Keratinocyte (primary cell): Measurements from ENCODE around the gene HOXA7. TPM values are rescaled to one million over a fixed set of nuclear protein-coding genes. Genes with fewer than 3 reads are reported as not detected.

Source experiments
- DNase-seq: peaks from one replicate; pipeline ENCODE4 v3.0.0-alpha.2; 2011; ENCODE audit warnings: low read depth, missing footprints, low spot score
- FAIRE-seq: peaks from 2 replicates; lab custom pipeline; 2011; peaks lifted over from hg19 to GRCh38; lab: Jason Lieb, UNC
- H2AFZ ChIP-seq: 2 replicates; pipeline ENCODE4 v1.6.0; 2012; ENCODE audit warnings: low read length, control low read depth, inconsistent platforms; ENCODE audit not compliant: control insufficient read depth
- H3K27ac ChIP-seq: 2 replicates; pipeline ENCODE4 v1.5.1; 2011; ENCODE audit warnings: low read length; ENCODE audit not compliant: control insufficient read depth, insufficient read depth
- H3K27me3 ChIP-seq: 3 replicates; pipeline ENCODE4 v1.6.0; 2011; ENCODE audit warnings: low read length; ENCODE audit not compliant: control insufficient read depth, insufficient read depth; ENCODE audit errors: extremely low read depth
- H3K36me3 ChIP-seq, 2 experiments: 2 replicates in 1 of 2; 3 replicates in 1 of 2; pipeline ENCODE4 v1.5.1; 2011; ENCODE audit warnings: low read length in 2 of 2, mild to moderate bottlenecking in 1 of 2; ENCODE audit not compliant: control insufficient read depth in 2 of 2, insufficient read depth in 2 of 2; ENCODE audit errors: extremely low read depth in 1 of 2
- H3K4me1 ChIP-seq: 3 replicates; pipeline ENCODE4 v1.5.1; 2011; ENCODE audit warnings: low read length; ENCODE audit not compliant: control insufficient read depth, insufficient read depth; ENCODE audit errors: extremely low read depth
- H3K4me2 ChIP-seq: 3 replicates; pipeline ENCODE4 v1.6.0; 2011; ENCODE audit warnings: low read depth, low read length; ENCODE audit not compliant: control insufficient read depth, insufficient read depth; ENCODE audit errors: extremely low read depth
- H3K4me3 ChIP-seq, 3 experiments: fragments of 200-600 bp in 1 of 3; sonication (generic) in 1 of 3; 2 replicates in 2 of 3; 3 replicates in 1 of 3; pipeline ENCODE4 v1.5.1; 2011 to 2016; ENCODE audit warnings: low read length in 3 of 3, mild to moderate bottlenecking in 3 of 3, control low read depth in 2 of 3, inconsistent platforms in 1 of 3, low read depth in 1 of 3, mixed read lengths in 1 of 3, mixed run types in 1 of 3, moderate library complexity in 1 of 3; ENCODE audit not compliant: control insufficient read depth in 2 of 3, insufficient read depth in 2 of 3; ENCODE audit errors: extremely low read depth in 1 of 3
- H3K79me2 ChIP-seq: 2 replicates; pipeline ENCODE4 v1.6.0; 2012; ENCODE audit warnings: low read length; ENCODE audit not compliant: control insufficient read depth, insufficient read depth
- H3K9ac ChIP-seq: 3 replicates; pipeline ENCODE4 v1.6.0; 2011; ENCODE audit warnings: low read length; ENCODE audit not compliant: control insufficient read depth, insufficient read depth; ENCODE audit errors: extremely low read depth
- H3K9me1 ChIP-seq: 3 replicates; pipeline ENCODE4 v1.6.0; 2011; ENCODE audit warnings: low read length; ENCODE audit not compliant: control insufficient read depth, insufficient read depth; ENCODE audit errors: extremely low read depth
- H3K9me3 ChIP-seq: 2 replicates; pipeline ENCODE4 v1.5.1; 2012; ENCODE audit warnings: low read depth, low read length; ENCODE audit not compliant: control insufficient read depth
- H4K20me1 ChIP-seq: 3 replicates; pipeline ENCODE4 v1.6.0; 2011; ENCODE audit warnings: low read length; ENCODE audit not compliant: control insufficient read depth, insufficient read depth; ENCODE audit errors: extremely low read depth
- CTCF ChIP-seq, 3 experiments: IDR thresholded peaks in 1 of 3; conservative IDR thresholded peaks in 1 of 3; optimal IDR thresholded peaks in 1 of 3; 2 replicates in 2 of 3; 3 replicates in 1 of 3; pipeline versions ENCODE3 to v1.5.1; 2011; ENCODE audit warnings: low read length in 3 of 3, mild to moderate bottlenecking in 3 of 3, moderate library complexity in 2 of 3, control low read depth in 1 of 3, inconsistent platforms in 1 of 3; ENCODE audit not compliant: insufficient read depth in 2 of 3; ENCODE audit errors: extremely low read depth in 1 of 3
- EZH2 ChIP-seq: IDR thresholded peaks from one replicate; pipeline ENCODE4 v1.6.1; 2012; ENCODE audit warnings: inconsistent platforms, mild to moderate bottlenecking, low read length, moderate library complexity
- dilution Hi-C: fragments of 300-500 bp; cut with MboI; formaldehyde crosslinking; loops from one replicate; pipeline ENCODE4 v1.7.0; 2020; ENCODE audit warnings: low sequenced_read_pairs; ENCODE audit not compliant: extremely low pct_ligation_motif_present
- polyA plus RNA-seq, 5 experiments: library from polyadenylated mRNA; depleted of rRNA in 3 of 5; stranded (reverse) in 3 of 5; stranded (forward) in 1 of 5; unstranded in 1 of 5; fragments of >200 nt; gene quantifications; 1 replicate in 1 of 5; 2 replicates in 3 of 5; 3 replicates in 1 of 5; pipeline versions ENCODE4 v1.2.1 to v1.2.3, GENCODE V29; 2011 to 2012; ENCODE audit warnings: missing spikeins in 2 of 5, low read depth in 1 of 5, low replicate concordance in 1 of 5

HOXA7 gene
- polyA plus RNA-seq, 1 donor (not counting 4 experiments of a cell fraction or from before 2014, with no cell fraction given) = 8.1 TPM

GRCh38 chr7:27142580-27143022 lies 13.9 kb downstream of the HOXA7 start:
- no peak for FAIRE-seq
- H2AFZ ChIP-seq = no peak overlapping the region
- no peak for DNase-seq
- H3K9me1 ChIP-seq = no peaks in the 10 kb centered on the region
- no peaks in the 10 kb centered on the region for H3K9me3 ChIP-seq
- H4K20me1 ChIP-seq = no peaks in the 10 kb centered on the region
- H3K9ac ChIP-seq = peak overlapping the region; percentile 93
- peak overlapping the region; percentile 92 for H3K4me2 ChIP-seq
- H3K4me1 ChIP-seq = peaks cover 41% of the 10 kb centered on the region
- no peaks in the 10 kb centered on the region for H3K27me3 ChIP-seq
- H3K79me2 ChIP-seq = peaks cover 72% of the 10 kb centered on the region
- peak overlapping the region; percentile 92 for H3K27ac ChIP-seq
- TF ChIP-seq EZH2 (no peak), CTCF (optimal IDR thresholded peaks at IDR 0.05 in 1 of 3, IDR thresholded peaks at IDR 0.05 in 1 of 3, conservative IDR thresholded peaks at IDR 0.05 in 1 of 3; ENCODE audit: extremely low read depth in 1 of 3, insufficient read depth in 2 of 3, low read length in 3 of 3) (no peak)
- peak overlapping the region; percentile 58 to 93 (median 91) for H3K4me3 ChIP-seq
- peaks cover 4 to 7% of the 10 kb centered on the region in 2 experiments for H3K36me3 ChIP-seq
- dilution Hi-C loops = no loop called here

GRCh38 chr7:27141923-27142579 lies 14.4 kb downstream of the HOXA7 start:
- Histone ChIP-seq H3K9me1 (no peaks in the 10 kb centered on the region), H3K9ac (peak overlapping the region; percentile 93), H3K4me2 (peak overlapping the region; percentile 92), H3K4me3 (peak overlapping the region; percentile 58 to 93 (median 91)), H2AFZ (no peak overlapping the region), H3K27me3 (no peaks in the 10 kb centered on the region), H3K9me3 (no peaks in the 10 kb centered on the region), H4K20me1 (no peaks in the 10 kb centered on the region), H3K27ac (peak overlapping the region; percentile 92), H3K36me3 (peaks cover 4 to 7% of the 10 kb centered on the region in 2 experiments), H3K4me1 (peaks cover 36% of the 10 kb centered on the region), H3K79me2 (peaks cover 67% of the 10 kb centered on the region)
- dilution Hi-C loops = no loop called here
- no peak for FAIRE-seq
- no peak for TF ChIP-seq EZH2
- TF ChIP-seq CTCF (optimal IDR thresholded peaks at IDR 0.05 in 1 of 3, IDR thresholded peaks at IDR 0.05 in 1 of 3, conservative IDR thresholded peaks at IDR 0.05 in 1 of 3; ENCODE audit: extremely low read depth in 1 of 3, insufficient read depth in 2 of 3, low read length in 3 of 3) = no peak
- no peak for DNase-seq
